ENCODE data around the gene AP1S3.
A peak's percentile ranks its signal among the peaks of the same experiment; 100 is the strongest.

AP1S3 gene

GRCh38 chr2:223815884-223816570 lies 21.4 kb downstream of the AP1S3 start (continued):
- TF ChIP-seq ZNF571 (tag by site-specific recombination; IDR thresholded peaks at IDR 0.05) (no peak), ZNF677 (tag by site-specific recombination; IDR thresholded peaks at IDR 0.05) (no peak), ZNF561 (tag by site-specific recombination; IDR thresholded peaks at IDR 0.05; ENCODE audit: borderline replicate concordance) (no peak), GFI1B (tag by site-specific recombination; IDR thresholded peaks at IDR 0.05) (peak; percentile 66; the same call in 1 of the 2 replicates), PRDM10 (tag by site-specific recombination; IDR thresholded peaks at IDR 0.05) (no peak), ZNF341 (tag by site-specific recombination; IDR thresholded peaks at IDR 0.05; ENCODE audit: low read depth) (no peak), ZNF639 (tag by site-specific recombination; IDR thresholded peaks at IDR 0.05) (no peak; the same call in 1 of the 2 replicates), ZNF600 (tag by site-specific recombination; IDR thresholded peaks at IDR 0.05) (no peak), KLF7 (tag by site-specific recombination; IDR thresholded peaks at IDR 0.05; ENCODE audit: borderline replicate concordance) (no peak), ZNF843 (tag by site-specific recombination; IDR thresholded peaks at IDR 0.05) (peak; percentile 67; the same call in 1 of the 2 replicates), ZNF155 (tag by site-specific recombination; IDR thresholded peaks at IDR 0.05) (no peak), PATZ1 (tag by site-specific recombination; IDR thresholded peaks at IDR 0.05) (no peak), ZNF629 (tag by site-specific recombination; IDR thresholded peaks at IDR 0.05) (peak; percentile 61; the same call in 1 of the 2 replicates), OVOL3 (tag by site-specific recombination; IDR thresholded peaks at IDR 0.05) (peak; percentile 72; the same call in 1 of the 2 replicates), ZNF146 (tag by site-specific recombination; IDR thresholded peaks at IDR 0.05) (no peak), ZNF121 (tag by site-specific recombination; IDR thresholded peaks at IDR 0.05) (no peak), ATF2 (tag by site-specific recombination; IDR thresholded peaks at IDR 0.05; ENCODE audit: low read depth) (no peak), ZFP3 (tag by site-specific recombination; IDR thresholded peaks at IDR 0.05; ENCODE audit: low read depth) (no peak), CTCF (tag by site-specific recombination; IDR thresholded peaks at IDR 0.05) (no peak), ZNF133 (tag by site-specific recombination; IDR thresholded peaks at IDR 0.05) (no peak), PRDM4 (tag by site-specific recombination; IDR thresholded peaks at IDR 0.05) (0 out of 2 replicates have a peak, but pooled peaks have one; percentile 41), ZNF140 (tag by site-specific recombination; IDR thresholded peaks at IDR 0.05) (no peak), GLIS1 (tag by site-specific recombination; IDR thresholded peaks at IDR 0.05) (peak; percentile 20; the same call in 1 of the 2 replicates)

Data from HEK293 (cell line).